ENCODE results near the gene ARL6IP5.

- TF ChIP-seq, protein P1, sequence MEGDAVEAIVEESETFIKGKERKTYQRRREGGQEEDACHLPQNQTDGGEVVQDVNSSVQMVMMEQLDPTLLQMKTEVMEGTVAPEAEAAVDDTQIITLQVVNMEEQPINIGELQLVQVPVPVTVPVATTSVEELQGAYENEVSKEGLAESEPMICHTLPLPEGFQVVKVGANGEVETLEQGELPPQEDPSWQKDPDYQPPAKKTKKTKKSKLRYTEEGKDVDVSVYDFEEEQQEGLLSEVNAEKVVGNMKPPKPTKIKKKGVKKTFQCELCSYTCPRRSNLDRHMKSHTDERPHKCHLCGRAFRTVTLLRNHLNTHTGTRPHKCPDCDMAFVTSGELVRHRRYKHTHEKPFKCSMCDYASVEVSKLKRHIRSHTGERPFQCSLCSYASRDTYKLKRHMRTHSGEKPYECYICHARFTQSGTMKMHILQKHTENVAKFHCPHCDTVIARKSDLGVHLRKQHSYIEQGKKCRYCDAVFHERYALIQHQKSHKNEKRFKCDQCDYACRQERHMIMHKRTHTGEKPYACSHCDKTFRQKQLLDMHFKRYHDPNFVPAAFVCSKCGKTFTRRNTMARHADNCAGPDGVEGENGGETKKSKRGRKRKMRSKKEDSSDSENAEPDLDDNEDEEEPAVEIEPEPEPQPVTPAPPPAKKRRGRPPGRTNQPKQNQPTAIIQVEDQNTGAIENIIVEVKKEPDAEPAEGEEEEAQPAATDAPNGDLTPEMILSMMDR (IDR thresholded peaks at IDR 0.05): no peak
- no peak for TF ChIP-seq POLR2A (IDR thresholded peaks at IDR 0.05)
Measured at GRCh38 chr3:69104586-69104985, 19.8 kb downstream of the ARL6IP5 start.
